Left cardiac atrium (tissue), 4 donors: Measurements from ENCODE around the gene GSTT2. TPM values are rescaled to one million over a fixed set of nuclear protein-coding genes. Genes with fewer than 3 reads are reported as not detected.
"Not testable (repeated sequence)": the region's sequence is repeated elsewhere in the genome, so short reads cannot be mapped to it uniquely, and the experiment has no call there.

Source experiments
- ATAC-seq, 2 donors: fragments of 200-7000 bp; cut with Tn5 transposase; one replicate each; pipeline ENCODE4 v1.9.1; 2020; ENCODE audit warnings: mild to moderate bottlenecking in 2 of 2, moderate library complexity in 2 of 2
- DNase-seq: peaks from one replicate; pipeline ENCODE4 v3.0.0-alpha.2; 2020
- intact Hi-C, 2 donors: fragments of 100-400 bp; cut with DNase I; formaldehyde crosslinking; loops; one replicate each; pipeline versions ENCODE4 v1.14.1 to v1.15.1; 2022 to 2023
- long read RNA-seq: library from polyadenylated mRNA; unstranded; transcript quantifications from one replicate; pipeline ENCODE4 v2.0.0, GENCODE V29; 2021
- total RNA-seq, 2 donors: library from RNA; stranded (reverse); fragmentation: NEBNext Ultra II Directional; extraction: Animal tissue kit (Norgen Biotek cat#: 25700); gene quantifications; one replicate each; pipeline ENCODE4 v1.2.1, GENCODE V29; 2021
- donor health status: DM: no; HTN: yes; CAD: no.
- donor health status: DM: no; HTN: yes; CAD: no; lungs with severe emphysema.
- donor health status: DM: yes; HTN: yes; CAD: no.
- donor health status: Dilated cardiomyopathy.

The GSTT2 gene
- under 1 TPM; 0.38 to 0.65 TPM for total RNA-seq
- long read RNA-seq, partial matches to known transcripts, result 1 of 1 reads
- long read RNA-seq, other reads (novel, unspliced or antisense), result 0 of 1 reads

GRCh38 chr22:23979557-23980240 is at the start of gene GSTT2:
GSTT2 (plus strand) TSS chr22:23980134.
- not testable (repeated sequence) for DNase-seq
- intact Hi-C loops, result loop anchor here in 1 of 2 donors (10.0 kb wide), 1 partner anchor 205 kb away; the partner anchor contains the start of gene SUSD2
- ATAC-seq, result peak; percentile 95 to 97

- no peak for ATAC-seq
Measured at GRCh38 chr22:23938328-23939016, 41.5 kb upstream of the GSTT2 start.

GRCh38 chr22:23939017-23939357 is 40.9 kb upstream of the GSTT2 start:
- DNase-seq, result no peak
- intact Hi-C loops, result loop anchor here in 1 of 2 donors (10.0 kb wide), 1 partner anchor 64 kb away; no protein-coding TSS in a partner anchor
- ATAC-seq, result no peak

More at GRCh38 chr22:23938328-23939016, 41.5 kb upstream of the GSTT2 start:
- intact Hi-C loops, result loop anchor here in 1 of 2 donors (10.0 kb wide), 1 partner anchor 64 kb away; no protein-coding TSS in a partner anchor
- DNase-seq, result no peak

GRCh38 chr22:23940166-23940565 is 39.8 kb upstream of the GSTT2 start:
- DNase-seq, ATAC-seq, intact Hi-C loops: not testable (repeated sequence)

- ATAC-seq, intact Hi-C loops, DNase-seq: not testable (repeated sequence)
Measured at GRCh38 chr22:23947391-23947790, 32.5 kb upstream of the GSTT2 start.

GRCh38 chr22:23949764-23950163 is 30.2 kb upstream of the GSTT2 start:
- not testable (repeated sequence) for ATAC-seq, DNase-seq
- intact Hi-C loops, result loop anchor here in 1 of 2 donors (5.0 to 10.0 kb wide), 2 partner anchors 48 to 405 kb away; no protein-coding TSS in a partner anchor

- not testable (repeated sequence) for ATAC-seq, DNase-seq
- intact Hi-C loops, result loop anchor here in 1 of 2 donors (5.0 to 10.0 kb wide), 2 partner anchors 46 to 407 kb away; no protein-coding TSS in a partner anchor
Measured at GRCh38 chr22:23951383-23951782, 28.6 kb upstream of the GSTT2 start.

GRCh38 chr22:23952794-23953405 is 27.0 kb upstream of the GSTT2 start:
- intact Hi-C loops, result loop anchor here in 1 of 2 donors (5.0 to 10.0 kb wide), 2 partner anchors 44 to 408 kb away; no protein-coding TSS in a partner anchor
- ATAC-seq, DNase-seq: not testable (repeated sequence)

GRCh38 chr22:23953485-23953884 is 26.4 kb upstream of the GSTT2 start:
- ATAC-seq, DNase-seq: not testable (repeated sequence)
- intact Hi-C loops, result loop anchor here in 1 of 2 donors (5.0 to 10.0 kb wide), 2 partner anchors 44 to 409 kb away; no protein-coding TSS in a partner anchor

GRCh38 chr22:23954193-23954990 is 25.5 kb upstream of the GSTT2 start:
- not testable (repeated sequence) for ATAC-seq, DNase-seq
- intact Hi-C loops, result loop anchor here in 1 of 2 donors (5.0 to 10.0 kb wide), 2 partner anchors 43 to 410 kb away; no protein-coding TSS in a partner anchor

- not testable (repeated sequence) for ATAC-seq, DNase-seq
- intact Hi-C loops, result loop anchor here in 1 of 2 donors (5.0 to 10.0 kb wide), 2 partner anchors 42 to 410 kb away; no protein-coding TSS in a partner anchor
Measured at GRCh38 chr22:23954991-23955305, 25.0 kb upstream of the GSTT2 start.

GRCh38 chr22:23955886-23956285 is 24.0 kb upstream of the GSTT2 start:
- not testable (repeated sequence) for ATAC-seq, DNase-seq
- intact Hi-C loops, result loop anchor here in 1 of 2 donors (10.0 kb wide), 1 partner anchor 411 kb away; no protein-coding TSS in a partner anchor

GRCh38 chr22:23956301-23956900 is 23.5 kb upstream of the GSTT2 start:
- intact Hi-C loops, result loop anchor here in 1 of 2 donors (10.0 kb wide), 1 partner anchor 412 kb away; no protein-coding TSS in a partner anchor
- DNase-seq (peak; percentile 71), ATAC-seq (peak; percentile 75 to 79)

- DNase-seq, intact Hi-C loops: not testable (repeated sequence)
- peak; percentile 90 to 92 for ATAC-seq
Measured at GRCh38 chr22:23961084-23961771, 18.7 kb upstream of the GSTT2 start, which contains the start of gene GSTT2B. GSTT2B (minus strand) TSS chr22:23961195; CDS start chr22:23961131, 64 bp downstream.

- intact Hi-C loops, result loop anchor here in 1 of 2 donors (5.0 kb wide), 1 partner anchor 34 kb away; no protein-coding TSS in a partner anchor
- not testable (repeated sequence) for DNase-seq
- ATAC-seq, result peak; percentile 18 to 25
Measured at GRCh38 chr22:23966094-23966493, 13.8 kb upstream of the GSTT2 start.

- DNase-seq, result not testable (repeated sequence)
- intact Hi-C loops, result loop anchor here in 1 of 2 donors (5.0 kb wide), 1 partner anchor 34 kb away; no protein-coding TSS in a partner anchor
Measured at GRCh38 chr22:23966568-23966967, 13.4 kb upstream of the GSTT2 start, which contains the start of gene DDTL. DDTL (plus strand) TSS chr22:23966888; CDS start chr22:23966915, 27 bp downstream.

More at GRCh38 chr22:23966568-23966967, 13.4 kb upstream of the GSTT2 start, which contains the start of gene DDTL:
- ATAC-seq, result peak; percentile 98 to 99
